Measurements from ENCODE around the gene CCNT2.

Gene CCNT2

DNA sequence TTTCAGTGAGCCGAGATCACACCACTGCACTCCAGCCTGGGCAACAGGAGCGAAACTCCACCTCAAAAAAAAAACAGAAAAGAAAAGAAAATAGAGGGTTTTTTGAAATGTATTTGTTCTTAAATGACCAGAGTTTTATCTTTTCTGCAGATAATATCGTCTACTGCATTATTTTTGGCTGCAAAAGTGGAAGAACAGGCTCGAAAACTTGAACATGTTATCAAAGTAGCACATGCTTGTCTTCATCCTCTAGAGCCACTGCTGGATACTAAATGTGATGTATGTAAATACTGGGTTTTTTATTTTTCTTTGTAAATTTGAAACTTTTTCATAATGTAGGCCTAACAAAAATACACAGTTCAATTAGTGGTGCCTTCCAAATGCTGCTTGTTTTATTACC is 18.1 kb downstream of the CCNT2 start:
- TF ChIP-seq, protein P1, sequence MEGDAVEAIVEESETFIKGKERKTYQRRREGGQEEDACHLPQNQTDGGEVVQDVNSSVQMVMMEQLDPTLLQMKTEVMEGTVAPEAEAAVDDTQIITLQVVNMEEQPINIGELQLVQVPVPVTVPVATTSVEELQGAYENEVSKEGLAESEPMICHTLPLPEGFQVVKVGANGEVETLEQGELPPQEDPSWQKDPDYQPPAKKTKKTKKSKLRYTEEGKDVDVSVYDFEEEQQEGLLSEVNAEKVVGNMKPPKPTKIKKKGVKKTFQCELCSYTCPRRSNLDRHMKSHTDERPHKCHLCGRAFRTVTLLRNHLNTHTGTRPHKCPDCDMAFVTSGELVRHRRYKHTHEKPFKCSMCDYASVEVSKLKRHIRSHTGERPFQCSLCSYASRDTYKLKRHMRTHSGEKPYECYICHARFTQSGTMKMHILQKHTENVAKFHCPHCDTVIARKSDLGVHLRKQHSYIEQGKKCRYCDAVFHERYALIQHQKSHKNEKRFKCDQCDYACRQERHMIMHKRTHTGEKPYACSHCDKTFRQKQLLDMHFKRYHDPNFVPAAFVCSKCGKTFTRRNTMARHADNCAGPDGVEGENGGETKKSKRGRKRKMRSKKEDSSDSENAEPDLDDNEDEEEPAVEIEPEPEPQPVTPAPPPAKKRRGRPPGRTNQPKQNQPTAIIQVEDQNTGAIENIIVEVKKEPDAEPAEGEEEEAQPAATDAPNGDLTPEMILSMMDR (IDR thresholded peaks at IDR 0.05; ENCODE audit: low read depth, low read length): no peak
- no peak for DNase-seq (ENCODE audit: extremely low read depth, low read depth)

DNA sequence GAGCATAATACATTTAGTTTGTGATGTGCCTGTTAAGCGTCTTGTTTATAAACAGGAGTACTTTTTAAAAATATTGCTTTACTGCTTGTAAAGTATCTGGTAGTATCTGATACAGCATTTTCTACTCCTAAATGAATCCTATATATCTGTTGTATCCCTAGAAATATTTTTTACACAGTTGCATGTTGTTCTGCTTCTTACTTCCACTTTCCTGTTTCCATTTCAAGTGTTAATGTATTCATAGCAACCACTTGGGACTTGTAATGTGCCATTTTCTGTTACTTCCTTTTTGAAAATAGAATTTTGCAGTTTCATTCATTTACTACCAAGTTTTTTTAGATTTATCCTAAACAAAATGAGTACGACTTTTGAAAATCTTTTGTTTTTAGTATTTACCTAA is 24.9 kb downstream of the CCNT2 start:
- no peak for DNase-seq (ENCODE audit: extremely low read depth, low read depth)
- TF ChIP-seq, protein P1 (IDR thresholded peaks at IDR 0.05; ENCODE audit: low read depth, low read length): no peak

DNA sequence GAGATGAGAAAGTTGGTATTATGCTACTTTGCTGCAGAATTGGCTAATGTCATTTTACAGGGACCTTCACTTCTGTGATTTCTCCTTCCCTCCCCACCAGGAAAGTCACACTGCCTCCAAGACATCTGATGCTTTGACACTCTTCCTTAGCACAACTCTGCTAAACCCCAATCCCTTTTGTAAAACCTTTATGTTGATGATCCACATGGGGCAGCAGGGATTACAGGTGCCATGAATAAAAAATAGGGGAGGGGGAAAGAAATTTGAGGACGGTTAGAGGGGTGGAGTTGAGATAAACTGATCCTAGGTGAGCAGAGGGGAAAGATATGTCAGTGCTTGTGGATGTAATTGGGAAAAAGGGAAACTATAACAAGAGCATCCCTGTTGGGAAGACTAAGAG is 26.4 kb downstream of the CCNT2 start:
- DNase-seq (ENCODE audit: extremely low read depth, low read depth): no peak
- TF ChIP-seq, protein P1 (IDR thresholded peaks at IDR 0.05; ENCODE audit: low read depth, low read length): no peak

GRCh38 chr2:134946073-134946472 is 27.5 kb downstream of the CCNT2 start:
- no peak for DNase-seq (ENCODE audit: extremely low read depth, low read depth)
- TF ChIP-seq, protein P1 (IDR thresholded peaks at IDR 0.05; ENCODE audit: low read depth, low read length): no peak

- TF ChIP-seq, protein P1 (IDR thresholded peaks at IDR 0.05; ENCODE audit: low read depth, low read length): no peak
- DNase-seq (ENCODE audit: extremely low read depth, low read depth): no peak
Measured at GRCh38 chr2:134949981-134950708, 31.5 kb downstream of the CCNT2 start.

DNA sequence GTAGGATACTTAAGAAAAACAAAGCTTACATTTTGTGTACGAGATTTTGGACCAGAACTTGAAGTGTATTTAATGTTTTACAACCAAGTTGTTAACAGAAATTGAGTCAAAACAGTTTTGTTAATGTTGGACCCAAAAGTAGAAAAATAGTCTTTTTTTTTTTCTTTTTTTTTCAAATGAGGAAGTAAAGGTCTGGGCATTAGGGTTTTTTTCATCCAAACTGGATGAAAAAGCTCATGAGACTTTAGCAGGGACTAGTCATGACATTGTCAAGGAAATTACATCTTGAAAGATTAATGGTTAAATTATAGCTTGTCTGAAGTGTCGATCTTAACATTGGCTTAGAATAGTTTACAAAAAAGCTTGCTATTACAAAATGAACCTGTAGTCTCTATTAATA is 32.3 kb downstream of the CCNT2 start:
- TF ChIP-seq, protein P1 (IDR thresholded peaks at IDR 0.05; ENCODE audit: low read depth, low read length): no peak
- no peak for DNase-seq (ENCODE audit: extremely low read depth, low read depth)

- no peak for DNase-seq (ENCODE audit: extremely low read depth, low read depth)
- TF ChIP-seq, protein P1 (IDR thresholded peaks at IDR 0.05; ENCODE audit: low read depth, low read length): no peak
Measured at GRCh38 chr2:134952608-134953007, 34.0 kb downstream of the CCNT2 start.

Measured in AG09319 (cell line).